Activated CD8-positive, alpha-beta T cell treated with anti-CD3 and anti-CD28 coated beads for 36 hours (primary cell): Measurements from ENCODE around the gene MEF2B. TPM values are rescaled to one million over a fixed set of nuclear protein-coding genes. Genes with fewer than 3 reads are reported as not detected.

ENCODE experiments used
- ATAC-seq: fragments of 200-7000 bp; cut with Tn5 transposase; one replicate; pipeline ENCODE4 v1.10.0; 2021; ENCODE audit warnings: mild to moderate bottlenecking, moderate library complexity
- CTCF ChIA-PET: fragments of 350-600 bp; sonication (Branson Sonifier 250); formaldehyde crosslinking; loops from one replicate; lab custom pipeline; 2021; ENCODE audit warnings: antibody characterized with exemption; lab: Charles Lee
- POLR2A ChIA-PET: fragments of 350-600 bp; sonication (Branson Sonifier 250); formaldehyde crosslinking; loops from one replicate; lab custom pipeline; 2021; ENCODE audit warnings: antibody characterized with exemption; lab: Charles Lee
- DNase-seq: peaks from one replicate; pipeline ENCODE4 v3.0.0-alpha.2; 2020
- H3K27ac Mint-ChIP-seq: one replicate; pipeline ENCODE4 v1.8.0; 2021; ENCODE audit warnings: mild to moderate bottlenecking, mixed read lengths
- H3K27me3 Mint-ChIP-seq: one replicate; pipeline ENCODE4 v1.8.0; 2021; ENCODE audit warnings: mixed read lengths
- H3K36me3 Mint-ChIP-seq: one replicate; pipeline ENCODE4 v1.8.0; 2021; ENCODE audit warnings: low read depth, mixed read lengths
- H3K4me1 Mint-ChIP-seq: one replicate; pipeline ENCODE4 v1.8.0; 2021; ENCODE audit warnings: low read depth, mixed read lengths
- H3K4me3 Mint-ChIP-seq: one replicate; pipeline ENCODE4 v1.8.0; 2021; ENCODE audit warnings: mild to moderate bottlenecking, moderate library complexity, mixed read lengths
- H3K9me3 Mint-ChIP-seq: one replicate; pipeline ENCODE4 v1.8.0; 2021; ENCODE audit warnings: mixed read lengths
- CTCF ChIP-seq: fragments of 200-600 bp; IDR thresholded peaks from one replicate; pipeline ENCODE4 v1.8.0; 2022; ENCODE audit warnings: antibody characterized with exemption, mild to moderate bottlenecking
- intact Hi-C: fragments of 100-400 bp; cut with micrococcal nuclease; formaldehyde crosslinking; loops from one replicate; pipeline ENCODE4 v1.10.0; 2022
- total RNA-seq, 2 experiments: library from RNA; stranded (reverse); gene quantifications; one replicate each; pipeline ENCODE4 v1.2.3, GENCODE V29; 2021

MEF2B gene
- total RNA-seq, 2 experiments from 2014 or later = 1.4 to 2.6 TPM

DNA sequence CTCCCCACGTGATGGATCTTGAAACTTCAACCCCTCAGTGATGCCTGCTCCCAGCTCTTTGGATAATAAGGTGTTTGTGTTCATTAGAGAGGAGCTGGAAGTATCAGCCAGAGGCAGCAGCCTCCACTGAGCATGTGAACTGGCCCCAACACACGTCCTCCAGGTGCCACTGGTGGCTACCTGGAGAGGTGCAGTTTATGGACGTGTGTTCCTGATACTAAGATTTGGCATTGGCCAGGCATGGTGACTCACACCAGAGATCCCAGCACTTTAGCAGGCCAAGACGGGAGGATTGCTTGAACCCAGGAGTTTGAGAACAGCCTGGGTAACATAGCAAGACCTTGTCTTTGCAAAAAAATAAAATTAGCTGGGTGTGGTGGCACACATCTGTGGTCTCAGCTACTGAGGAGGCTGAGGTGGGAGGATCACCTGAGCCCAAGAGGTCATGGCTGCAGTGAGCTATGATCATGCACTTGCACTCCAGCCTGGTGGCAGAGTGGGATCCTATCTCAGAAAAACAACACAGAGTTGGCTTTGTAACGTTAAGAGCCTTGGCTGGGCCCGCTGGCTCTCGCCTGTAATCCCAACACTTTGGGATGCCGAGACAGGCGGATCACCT, 71.9 kb downstream of the MEF2B start:
- no peak for TF ChIP-seq CTCF
- H3K9me3 Mint-ChIP-seq = no peaks in the 10 kb centered on the region
- no peaks in the 10 kb centered on the region for H3K36me3 Mint-ChIP-seq
- no peak for ATAC-seq
- intact Hi-C loops = no loop called here
- no peak overlapping the region for H3K27ac Mint-ChIP-seq
- H3K27me3 Mint-ChIP-seq = no peaks in the 10 kb centered on the region
- POLR2A ChIA-PET = interaction anchor here (1.3 kb wide), 1 partner anchor 24 kb away, joined by 3 read pairs; no protein-coding TSS in a partner anchor
- no peak for DNase-seq
- H3K4me3 Mint-ChIP-seq = no peak overlapping the region
- H3K4me1 Mint-ChIP-seq = no peaks in the 10 kb centered on the region
- CTCF ChIA-PET = interaction anchor here (0.7 kb wide), 1 partner anchor 17 kb away, joined by 3 read pairs; no protein-coding TSS in a partner anchor

DNA sequence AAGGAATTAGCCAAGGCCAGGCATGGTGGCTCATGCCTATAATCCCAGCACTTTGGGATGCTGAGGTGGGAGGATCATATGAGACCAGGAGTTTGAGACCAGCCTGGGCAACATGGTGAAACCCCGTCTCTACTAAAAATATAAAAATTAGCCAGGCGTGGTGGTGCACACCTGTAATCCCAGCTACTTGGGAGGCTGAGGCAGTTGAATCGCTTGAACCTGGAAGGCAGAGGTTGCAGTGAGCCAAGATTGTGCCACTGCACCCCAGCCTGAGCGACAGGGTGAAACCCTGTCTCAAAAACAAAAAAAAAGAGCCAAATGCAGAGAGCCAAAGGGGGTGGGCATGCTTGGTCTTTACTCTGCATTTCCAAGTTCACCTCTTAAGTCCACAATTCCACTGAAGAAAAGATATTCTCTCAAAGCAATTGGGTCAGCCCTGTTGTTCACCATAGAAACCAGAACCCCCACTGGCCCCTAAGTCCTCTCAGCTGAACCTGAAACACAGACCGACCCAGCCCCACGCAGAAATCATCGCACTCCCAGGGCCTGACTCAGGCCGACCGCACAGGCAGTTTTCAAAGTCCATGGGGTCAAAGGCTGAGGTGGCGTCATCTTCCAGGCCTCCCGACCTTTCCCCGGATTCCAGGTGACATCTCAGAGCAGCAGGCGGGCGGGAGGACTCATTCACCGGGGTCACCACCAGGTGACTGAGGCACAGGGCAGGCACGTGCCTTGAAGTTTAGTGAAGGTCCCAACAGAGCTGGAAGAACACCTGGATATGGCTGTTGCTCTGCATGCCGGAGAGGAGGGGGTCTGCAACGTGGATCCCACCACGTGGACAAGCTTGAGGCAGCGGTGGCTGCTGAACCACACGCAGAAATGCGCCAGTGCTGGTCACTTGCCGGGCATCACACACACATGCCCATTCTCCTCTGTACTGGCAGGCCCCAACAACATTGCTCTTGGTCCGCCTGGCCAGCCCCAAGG, 73.1 kb downstream of the MEF2B start:
- DNase-seq = no peak
- ATAC-seq = no peak
- intact Hi-C loops = no loop called here
- ChIA-PET POLR2A (interaction anchor here (0.7 kb wide), 1 partner anchor 135 kb away, joined by 3 read pairs; no protein-coding TSS in a partner anchor), CTCF (interaction anchor here (0.7 kb wide), 1 partner anchor 19 kb away, joined by 3 read pairs; no protein-coding TSS in a partner anchor)
- TF ChIP-seq CTCF = no peak
- H3K27ac Mint-ChIP-seq = no peak overlapping the region
- H3K9me3 Mint-ChIP-seq = no peaks in the 10 kb centered on the region
- H3K4me3 Mint-ChIP-seq = no peak overlapping the region
- H3K27me3 Mint-ChIP-seq = no peaks in the 10 kb centered on the region
- H3K4me1 Mint-ChIP-seq = no peaks in the 10 kb centered on the region
- no peaks in the 10 kb centered on the region for H3K36me3 Mint-ChIP-seq

DNA sequence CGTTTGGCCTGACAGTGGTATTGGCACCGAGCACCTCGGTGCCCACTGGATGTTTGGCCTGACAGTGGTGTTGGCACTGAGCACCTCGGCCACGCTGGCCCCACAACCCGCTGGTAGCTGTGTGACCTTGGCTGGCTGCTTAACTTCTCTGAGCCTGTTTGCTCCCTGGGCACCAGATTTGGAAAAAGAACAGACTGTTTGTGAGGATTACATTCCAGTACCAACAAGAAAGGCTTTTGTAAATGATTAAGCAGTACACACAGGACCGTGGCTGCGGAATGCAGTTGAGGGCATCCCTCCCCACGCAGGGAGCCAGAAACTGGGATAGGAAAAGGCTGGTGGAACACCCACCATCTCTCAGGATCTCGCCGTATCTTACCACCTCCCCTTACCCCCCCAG, 74.4 kb downstream of the MEF2B start:
- DNase-seq (no peak), ATAC-seq (no peak)
- no peak overlapping the region for H3K4me3 Mint-ChIP-seq
- no peaks in the 10 kb centered on the region for H3K9me3 Mint-ChIP-seq
- no peaks in the 10 kb centered on the region for H3K27me3 Mint-ChIP-seq
- CTCF ChIA-PET = no interaction called here
- no peaks in the 10 kb centered on the region for H3K4me1 Mint-ChIP-seq
- intact Hi-C loops = no loop called here
- TF ChIP-seq CTCF = no peak
- POLR2A ChIA-PET = no interaction called here
- no peaks in the 10 kb centered on the region for H3K36me3 Mint-ChIP-seq
- H3K27ac Mint-ChIP-seq = no peak overlapping the region

Other genes with a start within 250 kb of the MEF2B start
- under 1 TPM; 0.36 to 0.51 TPM for gene HOMER3, start 229.0 kb downstream of the MEF2B start, total RNA-seq
- gene SUGP2, start 136.7 kb downstream of the MEF2B start, total RNA-seq = 100 to 1,000 TPM; 104 to 112 TPM
- gene ARMC6, start 136.7 kb downstream of the MEF2B start, total RNA-seq = 10 to 100 TPM; 34.2 to 42.8 TPM
- 10 to 100 TPM; 10.9 to 11.1 TPM for gene SLC25A42, start 106.3 kb downstream of the MEF2B start, total RNA-seq
- 10 to 100 TPM; 24.4 to 26.2 TPM for gene TMEM161A, start 31.8 kb downstream of the MEF2B start, total RNA-seq
- gene BORCS8, start 21.9 kb upstream of the MEF2B start, total RNA-seq = 10 to 100 TPM; 20.8 to 22.2 TPM
- 10 to 100 TPM; 61.4 to 68.5 TPM for gene RFXANK, start 22.0 kb upstream of the MEF2B start, total RNA-seq
- 10 to 100 TPM; 37.8 to 40.0 TPM for gene NR2C2AP, start 33.2 kb upstream of the MEF2B start, total RNA-seq
- gene NCAN, start 41.7 kb upstream of the MEF2B start, total RNA-seq = not detected
- not detected for gene TM6SF2, start 103.0 kb upstream of the MEF2B start, total RNA-seq
- gene SUGP1, start 150.2 kb upstream of the MEF2B start, total RNA-seq = 10 to 100 TPM; 42.8 to 51.3 TPM
- 10 to 100 TPM; 38.4 to 39.4 TPM for gene MAU2, start 150.6 kb upstream of the MEF2B start, total RNA-seq
- 100 to 1,000 TPM; 132 to 136 TPM for gene GATAD2A, start 235.4 kb upstream of the MEF2B start, total RNA-seq